HL-60 (cell line): Measurements from ENCODE around the gene RIPPLY3.

ENCODE experiments used
- DNase-seq, 2 experiments: peaks; one replicate each; pipeline ENCODE4 v3.0.0-alpha.2; 2010 to 2020; ENCODE audit warnings: low read depth in 1 of 2, low spot score in 1 of 2
- H3K27ac ChIP-seq: fragments of 250-450 bp; sonication (Bioruptor Pico); replicated peaks from 2 replicates; pipeline ENCODE4 v1.5.1; 2020; ENCODE audit warnings: mild to moderate bottlenecking, moderate library complexity
- H3K27me3 ChIP-seq: fragments of 250-450 bp; sonication (Bioruptor Pico); 2 replicates; pipeline ENCODE4 v1.5.1; 2021; ENCODE audit warnings: mild to moderate bottlenecking, moderate library complexity; ENCODE audit not compliant: insufficient read depth, poor library complexity, severe bottlenecking
- H3K4me3 ChIP-seq: replicated peaks from 2 replicates; pipeline ENCODE4 v1.5.1; 2011; ENCODE audit warnings: mild to moderate bottlenecking, control low read depth, low read length; ENCODE audit not compliant: insufficient read depth
- GABPA ChIP-seq: IDR thresholded peaks from 2 replicates; pipeline ENCODE4 v1.6.1; 2012; ENCODE audit warnings: low read depth
- POLR2AphosphoS5 ChIP-seq: IDR thresholded peaks from 2 replicates; pipeline ENCODE4 v1.6.1; 2012; ENCODE audit warnings: low read depth
- SPI1 ChIP-seq: IDR thresholded peaks from 2 replicates; pipeline ENCODE4 v1.6.1; 2012; ENCODE audit warnings: low read depth, mild to moderate bottlenecking, borderline replicate concordance
- TF ChIP-seq, protein P1 (sequence below): IDR thresholded peaks from 2 replicates; pipeline ENCODE4 v1.6.1; 2012; ENCODE audit warnings: low read depth; ENCODE audit not compliant: insufficient replicate concordance
- TF ChIP-seq, protein P2 (sequence below): IDR thresholded peaks from one replicate; pipeline ENCODE4 v1.5.1; 2011; ENCODE audit warnings: low read length, control low read depth, inconsistent platforms; ENCODE audit not compliant: insufficient read depth

The RIPPLY3 gene

DNA sequence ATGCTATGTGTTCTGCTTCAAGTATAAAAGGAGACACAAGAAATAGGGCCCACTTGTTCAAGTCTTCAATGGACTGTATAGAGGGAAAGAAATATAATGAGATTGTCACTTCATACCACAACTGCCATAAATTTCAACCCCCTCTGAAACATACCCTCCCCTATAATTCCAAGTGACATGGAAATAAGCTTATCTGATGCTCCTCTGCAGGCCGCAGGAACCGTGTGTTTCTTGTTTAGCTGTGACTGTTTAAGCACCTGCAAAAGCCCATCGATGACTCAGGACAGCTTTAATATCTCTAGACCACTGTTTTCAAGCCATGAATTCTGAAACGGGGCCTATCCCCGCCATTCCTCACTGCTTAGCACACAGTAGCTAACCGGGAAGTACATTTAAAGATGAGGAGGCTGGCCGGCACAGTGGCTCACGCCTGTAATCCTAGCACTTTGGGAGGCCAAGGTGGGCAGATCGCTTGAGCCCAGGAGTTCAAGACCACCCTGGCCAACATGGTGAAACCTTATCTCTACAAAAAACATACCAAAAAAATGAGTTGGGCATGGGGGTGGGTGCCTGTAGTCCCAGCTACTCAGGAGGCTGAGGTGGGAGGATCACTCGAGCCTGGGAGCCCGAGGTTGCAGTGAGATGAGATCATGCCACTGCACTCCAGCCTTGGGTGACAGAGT, 44.3 kb upstream of the RIPPLY3 start:
- H3K27me3 ChIP-seq, result no peaks in the 10 kb centered on the region
- TF ChIP-seq, protein P1, sequence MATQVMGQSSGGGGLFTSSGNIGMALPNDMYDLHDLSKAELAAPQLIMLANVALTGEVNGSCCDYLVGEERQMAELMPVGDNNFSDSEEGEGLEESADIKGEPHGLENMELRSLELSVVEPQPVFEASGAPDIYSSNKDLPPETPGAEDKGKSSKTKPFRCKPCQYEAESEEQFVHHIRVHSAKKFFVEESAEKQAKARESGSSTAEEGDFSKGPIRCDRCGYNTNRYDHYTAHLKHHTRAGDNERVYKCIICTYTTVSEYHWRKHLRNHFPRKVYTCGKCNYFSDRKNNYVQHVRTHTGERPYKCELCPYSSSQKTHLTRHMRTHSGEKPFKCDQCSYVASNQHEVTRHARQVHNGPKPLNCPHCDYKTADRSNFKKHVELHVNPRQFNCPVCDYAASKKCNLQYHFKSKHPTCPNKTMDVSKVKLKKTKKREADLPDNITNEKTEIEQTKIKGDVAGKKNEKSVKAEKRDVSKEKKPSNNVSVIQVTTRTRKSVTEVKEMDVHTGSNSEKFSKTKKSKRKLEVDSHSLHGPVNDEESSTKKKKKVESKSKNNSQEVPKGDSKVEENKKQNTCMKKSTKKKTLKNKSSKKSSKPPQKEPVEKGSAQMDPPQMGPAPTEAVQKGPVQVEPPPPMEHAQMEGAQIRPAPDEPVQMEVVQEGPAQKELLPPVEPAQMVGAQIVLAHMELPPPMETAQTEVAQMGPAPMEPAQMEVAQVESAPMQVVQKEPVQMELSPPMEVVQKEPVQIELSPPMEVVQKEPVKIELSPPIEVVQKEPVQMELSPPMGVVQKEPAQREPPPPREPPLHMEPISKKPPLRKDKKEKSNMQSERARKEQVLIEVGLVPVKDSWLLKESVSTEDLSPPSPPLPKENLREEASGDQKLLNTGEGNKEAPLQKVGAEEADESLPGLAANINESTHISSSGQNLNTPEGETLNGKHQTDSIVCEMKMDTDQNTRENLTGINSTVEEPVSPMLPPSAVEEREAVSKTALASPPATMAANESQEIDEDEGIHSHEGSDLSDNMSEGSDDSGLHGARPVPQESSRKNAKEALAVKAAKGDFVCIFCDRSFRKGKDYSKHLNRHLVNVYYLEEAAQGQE, result no peak
- no peak for TF ChIP-seq GABPA
- TF ChIP-seq POLR2AphosphoS5, result no peak
- no peak for TF ChIP-seq SPI1
- TF ChIP-seq, protein P2, sequence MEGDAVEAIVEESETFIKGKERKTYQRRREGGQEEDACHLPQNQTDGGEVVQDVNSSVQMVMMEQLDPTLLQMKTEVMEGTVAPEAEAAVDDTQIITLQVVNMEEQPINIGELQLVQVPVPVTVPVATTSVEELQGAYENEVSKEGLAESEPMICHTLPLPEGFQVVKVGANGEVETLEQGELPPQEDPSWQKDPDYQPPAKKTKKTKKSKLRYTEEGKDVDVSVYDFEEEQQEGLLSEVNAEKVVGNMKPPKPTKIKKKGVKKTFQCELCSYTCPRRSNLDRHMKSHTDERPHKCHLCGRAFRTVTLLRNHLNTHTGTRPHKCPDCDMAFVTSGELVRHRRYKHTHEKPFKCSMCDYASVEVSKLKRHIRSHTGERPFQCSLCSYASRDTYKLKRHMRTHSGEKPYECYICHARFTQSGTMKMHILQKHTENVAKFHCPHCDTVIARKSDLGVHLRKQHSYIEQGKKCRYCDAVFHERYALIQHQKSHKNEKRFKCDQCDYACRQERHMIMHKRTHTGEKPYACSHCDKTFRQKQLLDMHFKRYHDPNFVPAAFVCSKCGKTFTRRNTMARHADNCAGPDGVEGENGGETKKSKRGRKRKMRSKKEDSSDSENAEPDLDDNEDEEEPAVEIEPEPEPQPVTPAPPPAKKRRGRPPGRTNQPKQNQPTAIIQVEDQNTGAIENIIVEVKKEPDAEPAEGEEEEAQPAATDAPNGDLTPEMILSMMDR, result no peak
- no peak for DNase-seq
- H3K4me3 ChIP-seq, result no peak overlapping the region
- H3K27ac ChIP-seq, result no peak overlapping the region

DNA sequence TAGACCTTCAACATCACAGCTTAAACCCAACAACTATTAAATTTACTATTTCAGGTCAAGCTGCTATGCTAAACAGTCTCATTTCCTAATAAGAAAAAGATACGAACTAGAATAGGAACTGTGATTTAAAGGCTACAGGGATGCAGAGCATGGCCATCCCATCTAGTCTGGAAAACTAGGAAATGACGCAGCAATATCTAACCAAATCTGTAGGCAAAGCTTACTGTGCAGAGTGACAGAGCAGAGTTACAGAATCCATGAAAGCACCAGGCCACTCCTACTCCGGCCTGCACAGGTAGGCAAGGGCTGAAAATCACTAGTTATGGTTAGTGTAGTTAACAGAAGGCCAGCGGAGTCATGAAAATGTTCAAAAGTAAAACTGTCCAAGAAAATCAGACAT, 42.1 kb upstream of the RIPPLY3 start:
- no peak for TF ChIP-seq SPI1
- no peak for TF ChIP-seq POLR2AphosphoS5
- TF ChIP-seq, protein P1, result no peak
- Histone ChIP-seq H3K4me3 (no peak overlapping the region), H3K27ac (no peak overlapping the region), H3K27me3 (no peaks in the 10 kb centered on the region)
- DNase-seq, result no peak

DNA sequence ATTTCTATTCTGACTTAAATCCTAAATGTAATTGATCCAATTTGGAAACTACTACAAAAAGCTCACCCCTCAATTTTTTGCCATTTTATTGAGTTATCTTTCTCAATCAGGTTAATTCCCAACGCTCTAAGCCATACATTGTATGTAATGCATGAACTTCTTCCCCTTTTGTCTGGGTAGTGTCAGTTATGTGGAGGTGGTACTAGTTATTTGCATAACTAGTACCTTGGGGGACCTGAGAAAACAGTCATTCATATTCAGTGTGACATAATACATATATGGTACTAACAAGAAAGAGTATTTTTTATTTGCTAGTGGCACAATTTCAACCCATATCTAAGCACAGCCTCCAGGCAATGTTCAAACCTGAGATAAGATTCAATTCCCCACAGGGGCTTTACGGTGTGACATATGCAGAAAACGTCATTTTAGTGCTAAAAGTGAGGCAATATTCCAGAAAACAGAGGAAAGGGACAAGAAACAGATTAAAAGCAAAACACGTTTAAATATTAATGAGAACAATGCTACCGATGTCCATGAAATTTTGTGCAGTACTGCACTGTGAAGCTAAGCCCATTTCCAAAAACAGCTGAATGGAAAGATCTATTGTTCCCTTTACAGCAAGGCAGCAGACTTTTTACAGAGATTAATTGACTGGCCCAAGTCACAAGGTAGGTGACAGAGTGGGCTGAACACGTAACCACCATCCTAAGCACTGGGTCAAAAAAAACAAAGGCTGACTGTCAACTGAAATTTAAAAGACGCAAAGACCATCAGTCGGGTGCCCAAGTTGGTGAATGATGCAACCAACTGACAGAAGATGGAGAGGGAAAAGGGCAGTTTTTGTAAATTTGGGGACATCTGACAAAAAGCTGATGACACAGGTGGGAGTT, 41.4 kb upstream of the RIPPLY3 start:
- no peak for DNase-seq
- H3K27ac ChIP-seq, result no peak overlapping the region
- 0 out of 2 replicates have a peak overlapping the region, but pooled peaks have one; percentile 68 for H3K4me3 ChIP-seq

More for the DNA sequence above, 41.4 kb upstream of the RIPPLY3 start:
- TF ChIP-seq, protein P1, result no peak
- no peak for TF ChIP-seq POLR2AphosphoS5
- TF ChIP-seq, protein P2, result no peak
- H3K27me3 ChIP-seq, result no peaks in the 10 kb centered on the region
